A549 (cell line): Measurements from ENCODE around the gene AMIGO2. TPM values are rescaled to one million over a fixed set of nuclear protein-coding genes. Genes with fewer than 3 reads are reported as not detected.

Experiments
- ATAC-seq, 2 experiments: fragments of 200-7000 bp in 1 of 2; fragments of >200 bp in 1 of 2; cut with Nextera tagmentation in 1 of 2; cut with Tn5 transposase in 1 of 2; 3 replicates each; pipeline versions ENCODE4 v1.8.0 to v1.9.1; 2018 to 2020; ENCODE audit warnings: mild to moderate bottlenecking in 1 of 2, moderate library complexity in 1 of 2
- CTCF ChIA-PET: fragments of 300-600 bp; sonication (Branson Sonifier 250); formaldehyde crosslinking; extraction: SDS; loops from one replicate; lab custom pipeline; 2021; ENCODE audit warnings: antibody characterized with exemption, inconsistent platforms; lab: Yijun Ruan, JAX
- POLR2A ChIA-PET: fragments of 350-600 bp; formaldehyde crosslinking; extraction: SDS; loops from one replicate; lab custom pipeline; 2021; ENCODE audit warnings: antibody characterized with exemption, inconsistent platforms; lab: Yijun Ruan, JAX
- DNase-seq, 2 experiments: peaks; one replicate each; pipeline versions ENCODE4 v3.0.0 to v3.0.0-alpha.2; 2011 to 2016; ENCODE audit warnings: low read depth in 1 of 2, low spot score in 1 of 2
- FAIRE-seq: peaks from 2 replicates; lab custom pipeline; 2011; peaks lifted over from hg19 to GRCh38; lab: Jason Lieb, UNC
- H3K27ac ChIP-seq, 2 experiments: fragments of >200 bp; sonication (Bioruptor Twin); formaldehyde crosslinking; 3 replicates each; pipeline ENCODE4 v1.5.1; 2016 to 2017
- H3K4me1 ChIP-seq: fragments of >200 bp; sonication (Bioruptor Twin); formaldehyde crosslinking; 3 replicates; pipeline ENCODE4 v1.6.1; 2016
- H3K4me2 ChIP-seq: fragments of >200 bp; sonication (Bioruptor Twin); formaldehyde crosslinking; 3 replicates; pipeline ENCODE4 v1.6.1; 2016
- H3K4me3 ChIP-seq: fragments of >200 bp; sonication (Bioruptor Twin); formaldehyde crosslinking; 3 replicates; pipeline ENCODE4 v1.5.1; 2016
- H3K9me3 ChIP-seq: fragments of >200 bp; sonication (Bioruptor Twin); formaldehyde crosslinking; 3 replicates; pipeline ENCODE4 v1.6.1; 2016
- ATOH8 ChIP-seq: fragments of 250-450 bp; sonication (Bioruptor Pico); IDR thresholded peaks from 2 replicates; pipeline ENCODE4 v1.5.0; 2020; ENCODE audit warnings: low read depth, mild to moderate bottlenecking, moderate library complexity
- BCL3 ChIP-seq: fragments of >200 bp; sonication (Bioruptor Twin); formaldehyde crosslinking; IDR thresholded peaks from 3 replicates; pipeline ENCODE4 v1.6.1; 2016
- CTCF ChIP-seq: fragments of >200 bp; sonication (Bioruptor Twin); formaldehyde crosslinking; IDR thresholded peaks from 3 replicates; pipeline ENCODE4 v1.5.1; 2016
- FOSB ChIP-seq: fragments of 250-450 bp; sonication (Bioruptor Pico); IDR thresholded peaks from 2 replicates; pipeline ENCODE4 v1.5.0; 2020; ENCODE audit warnings: mild to moderate bottlenecking, moderate library complexity
- FOSL2 ChIP-seq, 2 experiments: fragments of 450-650 bp in 1 of 2; fragments of >200 bp in 1 of 2; sonication (Bioruptor Twin) in 1 of 2; formaldehyde crosslinking; IDR thresholded peaks; 2 replicates each; pipeline versions ENCODE4 v1.5.0 to v1.6.1; 2016 to 2020; ENCODE audit warnings: mild to moderate bottlenecking in 1 of 2, moderate library complexity in 1 of 2
- GATA3 ChIP-seq: IDR thresholded peaks from 2 replicates; pipeline ENCODE4 v1.6.1; 2012; ENCODE audit warnings: borderline replicate concordance
- HDAC2 ChIP-seq: fragments of 200-600 bp; sonication (generic); IDR thresholded peaks from 2 replicates; pipeline ENCODE4 v1.6.1; 2016
- HES2 ChIP-seq: fragments of >200 bp; sonication (Bioruptor Twin); formaldehyde crosslinking; IDR thresholded peaks from 2 replicates; pipeline ENCODE4 v1.6.1; 2016
- HMGXB4 ChIP-seq: fragments of 250-450 bp; sonication (Bioruptor Pico); IDR thresholded peaks from 2 replicates; pipeline ENCODE4 v1.5.0; 2021; ENCODE audit warnings: mild to moderate bottlenecking, moderate library complexity, borderline replicate concordance
- HOXB13 ChIP-seq: fragments of 250-450 bp; sonication (Bioruptor Pico); IDR thresholded peaks from 2 replicates; pipeline ENCODE4 v1.5.0; 2020; ENCODE audit warnings: low read depth, mild to moderate bottlenecking, moderate library complexity
- KDM1A ChIP-seq: fragments of 200-600 bp; sonication (generic); IDR thresholded peaks from 2 replicates; pipeline ENCODE4 v1.6.1; 2016; ENCODE audit warnings: low read depth, mild to moderate bottlenecking
- KDM5A ChIP-seq: fragments of 200-600 bp; sonication (generic); IDR thresholded peaks from 2 replicates; pipeline ENCODE4 v1.6.1; 2016; ENCODE audit warnings: antibody characterized with exemption, mild to moderate bottlenecking
- MAX ChIP-seq: IDR thresholded peaks from 2 replicates; pipeline ENCODE4 v1.6.1; 2012
- MAZ ChIP-seq: fragments of 150-350 bp; IDR thresholded peaks from 2 replicates; pipeline ENCODE4 v1.6.1; 2014; ENCODE audit warnings: antibody characterized with exemption, low read depth, low read length, borderline replicate concordance
- NFE2L2 ChIP-seq: fragments of 150-350 bp; conservative IDR thresholded peaks from 2 replicates; pipeline ENCODE4 v1.6.1; 2014; ENCODE audit warnings: low read length
- POLR2A ChIP-seq: IDR thresholded peaks from 2 replicates; pipeline ENCODE4 v1.6.1; 2012; ENCODE audit warnings: mild to moderate bottlenecking, low read length
- RAD21 ChIP-seq, 2 experiments: fragments of >200 bp in 1 of 2; sonication (Bioruptor Twin) in 1 of 2; formaldehyde crosslinking in 1 of 2; IDR thresholded peaks in 1 of 2; conservative IDR thresholded peaks in 1 of 2; 2 replicates in 1 of 2; 3 replicates in 1 of 2; pipeline ENCODE4 v1.6.1; 2012 to 2018; ENCODE audit warnings: inconsistent platforms in 1 of 2
- SREBF2 ChIP-seq: fragments of 450-650 bp; IDR thresholded peaks from 2 replicates; pipeline ENCODE4 v1.6.1; 2014; ENCODE audit warnings: mild to moderate bottlenecking, moderate library complexity
- TFCP2L1 ChIP-seq: fragments of 250-450 bp; sonication (Bioruptor Pico); IDR thresholded peaks from 2 replicates; pipeline ENCODE4 v1.5.0; 2021; ENCODE audit warnings: mild to moderate bottlenecking
- ZC3H11A ChIP-seq: fragments of 450-650 bp; IDR thresholded peaks from 2 replicates; pipeline ENCODE4 v1.6.1; 2014; ENCODE audit warnings: antibody characterized with exemption, mild to moderate bottlenecking
- ZSCAN20 ChIP-seq: fragments of 250-450 bp; sonication (Bioruptor Pico); IDR thresholded peaks from 2 replicates; pipeline ENCODE4 v1.8.0; 2022; ENCODE audit warnings: mild to moderate bottlenecking, moderate library complexity
- WGBS: methylation state at CpG from one replicate; pipeline ENCODE4 v1.1.6; 2017; ENCODE audit errors: missing lambda C conversion rate; 5-methylcytosine and 5-hydroxymethylcytosine counted together
- polyA plus RNA-seq, 4 experiments: library from polyadenylated mRNA; depleted of rRNA in 3 of 4; stranded (reverse); fragments of >200 nt; fragmentation: RNase III in 1 of 4; extraction: RNeasy Plus Mini Kit Qiagen cat#74134 plus additional on column Dnase treatment in 1 of 4; gene quantifications; 2 replicates in 3 of 4; 3 replicates in 1 of 4; pipeline ENCODE4 v1.2.3, GENCODE V29; 2011 to 2017

AMIGO2 gene
- polyA plus RNA-seq, 2 of the 4 experiments (the other 2 are of a cell fraction) = 288 to 636 TPM

GRCh38 chr12:47122602-47123001, 42.8 kb upstream of the AMIGO2 start:
- Histone ChIP-seq H3K4me3 (no peak overlapping the region), H3K9me3 (peaks cover 6% of the 10 kb centered on the region; the same call in 1 of the 3 replicates), H3K4me1 (peaks cover 34% of the 10 kb centered on the region), H3K27ac (0 out of 6 replicates have a peak overlapping the region, but pooled peaks of 1 of the 2 experiments have one; percentile 35), H3K4me2 (no peak overlapping the region)
- FAIRE-seq = no peak
- TF ChIP-seq MAZ (no peak), KDM1A (no peak), CTCF (no peak), FOSB (CRISPR knock-in tag) (no peak), ZSCAN20 (CRISPR knock-in tag) (no peak), SREBF2 (no peak), GATA3 (no peak), KDM5A (no peak), ZC3H11A (no peak), HDAC2 (no peak), RAD21 (conservative IDR thresholded peaks at IDR 0.05 in 1 of 2, IDR thresholded peaks at IDR 0.05 in 1 of 2) (no peak), NFE2L2 (no peak), TFCP2L1 (CRISPR knock-in tag) (no peak), MAX (no peak), HES2 (no peak), POLR2A (no peak), HOXB13 (CRISPR knock-in tag) (no peak), ATOH8 (CRISPR knock-in tag) (no peak), HMGXB4 (no peak)
- ChIA-PET CTCF (no interaction called here), POLR2A (no interaction called here)
- no peak for DNase-seq
- no peak for ATAC-seq
- 96% methylated on average over 1 of the region's 1 CpG for WGBS

- FAIRE-seq (no peak), DNase-seq (no peak)
- POLR2A ChIA-PET = no interaction called here
Measured at GRCh38 chr12:47121146-47121545, 41.4 kb upstream of the AMIGO2 start.

More at GRCh38 chr12:47121146-47121545, 41.4 kb upstream of the AMIGO2 start:
- Histone ChIP-seq H3K27ac (peak overlapping the region; percentile 44 to 52), H3K4me1 (peaks cover 37% of the 10 kb centered on the region), H3K9me3 (peaks cover 6% of the 10 kb centered on the region; the same call in 1 of the 3 replicates), H3K4me3 (no peak overlapping the region), H3K4me2 (peak overlapping the region; percentile 37)
- no peak for TF ChIP-seq HMGXB4
- TF ChIP-seq FOSL2 (IDR thresholded peaks at IDR 0.05) = no peak
- peak; percentile 28; the same call in 1 of the 2 replicates for TF ChIP-seq FOSL2 (CRISPR knock-in tag; IDR thresholded peaks at IDR 0.05)
- no peak for TF ChIP-seq BCL3
- CTCF ChIA-PET = interaction anchor here (1.1 to 1.2 kb wide), 3 partner anchors 12 to 565 kb away, joined by 3 to 4 read pairs (median 3); no protein-coding TSS in a partner anchor
- 63% methylated on average over 5 of the region's 5 CpGs for WGBS
- ATAC-seq = peak in 1 of 2 experiments; percentile 53; a peak in 1 of 6 replicates
